Rectal smooth muscle tissue (tissue), 1 donor: ENCODE measurements around the gene NCOA1.

ENCODE experiments used
- H3K27ac ChIP-seq: one replicate; pipeline ENCODE4 v1.7.0; 2013; ENCODE audit warnings: low read depth, low read length, inconsistent platforms
- H3K27me3 ChIP-seq: one replicate; pipeline ENCODE4 v1.7.0; 2013; ENCODE audit warnings: low read length; ENCODE audit not compliant: control insufficient read depth, insufficient read depth
- H3K36me3 ChIP-seq: one replicate; pipeline ENCODE4 v1.7.0; 2013; ENCODE audit warnings: low read length; ENCODE audit not compliant: control insufficient read depth, insufficient read depth
- H3K4me1 ChIP-seq: one replicate; pipeline ENCODE4 v1.7.0; 2013; ENCODE audit warnings: low read length; ENCODE audit not compliant: control insufficient read depth, insufficient read depth
- H3K4me3 ChIP-seq: one replicate; pipeline ENCODE4 v1.7.0; 2013; ENCODE audit warnings: low read length
- H3K9ac ChIP-seq: one replicate; pipeline ENCODE4 v1.7.0; 2013; ENCODE audit warnings: low read length

The NCOA1 gene

DNA sequence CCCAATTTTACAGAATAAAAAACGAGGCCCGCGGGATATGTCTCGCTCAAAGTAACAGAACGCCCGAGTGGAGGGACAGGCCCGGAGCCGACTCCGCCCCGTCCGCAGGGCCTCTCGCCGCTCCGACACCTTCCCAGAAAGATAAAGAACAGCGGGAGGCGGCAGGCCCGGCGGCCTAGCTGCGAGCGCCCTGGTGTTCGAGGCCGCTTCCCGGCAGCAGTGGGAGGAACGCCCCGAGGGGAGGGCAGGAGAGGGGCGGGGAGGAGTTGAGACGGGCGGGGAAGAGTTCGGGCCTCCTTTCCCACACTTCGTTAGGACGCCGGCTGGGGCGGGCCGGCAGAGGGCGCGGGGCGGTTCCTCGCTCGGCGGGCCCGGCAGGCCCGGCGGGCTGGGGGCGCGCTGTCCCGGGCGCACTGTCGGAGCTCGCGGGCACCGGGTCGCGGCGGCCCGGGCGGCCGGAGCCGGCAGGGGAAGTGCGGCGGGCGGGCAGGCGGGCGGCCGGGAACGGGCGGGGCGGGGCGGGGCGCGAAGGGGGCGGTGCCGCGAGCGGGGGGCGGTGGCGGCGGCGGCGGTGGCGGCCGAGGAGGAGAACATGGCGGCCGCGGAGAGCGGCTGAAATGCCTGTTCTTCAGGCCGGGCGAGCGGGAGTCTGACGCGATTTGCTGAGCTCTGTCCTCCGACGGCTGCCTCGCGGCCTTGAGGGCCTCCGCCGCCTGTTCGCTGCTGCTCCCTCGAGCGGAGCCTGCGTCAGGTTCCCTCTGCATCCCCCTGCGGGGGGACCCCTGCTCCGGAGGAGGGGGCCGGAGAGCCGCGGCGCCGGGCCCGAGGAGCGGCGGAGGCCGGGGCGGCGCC lies at the start of gene NCOA1:
NCOA1 (plus strand) TSS at position 565 of the 852 bp plus-strand sequence. CDS start 167,424 bp downstream, outside the sequence.
- H3K4me3 ChIP-seq: peak within 1 kb of the TSS; percentile 93
- no peaks in the 10 kb centered on the region for H3K36me3 ChIP-seq
- peaks cover 5% of the 10 kb centered on the region for H3K4me1 ChIP-seq
- no peaks in the 10 kb centered on the region for H3K27me3 ChIP-seq
- peak within 1 kb of the TSS; percentile 94 for H3K27ac ChIP-seq
- peak within 1 kb of the TSS; percentile 91 for H3K9ac ChIP-seq

DNA sequence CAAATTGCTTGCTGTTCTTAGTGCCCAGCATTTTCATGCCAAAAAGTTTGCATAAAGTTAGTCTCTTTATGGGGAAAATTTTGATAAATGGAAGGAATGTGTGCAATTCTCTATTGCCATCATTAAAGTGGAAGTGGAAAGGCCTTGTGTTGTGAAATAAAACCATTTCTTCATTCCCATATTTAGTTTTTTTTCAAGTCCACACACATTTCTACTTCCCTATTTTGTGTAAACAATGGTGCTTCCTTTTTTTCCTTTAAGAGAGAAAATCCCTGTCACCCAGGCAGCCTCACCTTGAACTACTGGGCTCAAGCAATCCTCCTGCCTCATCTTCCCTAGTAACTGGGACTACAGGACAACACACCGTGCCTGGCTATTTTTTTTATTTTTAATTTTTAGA lies 42.3 kb upstream of the NCOA1 start:
- no peak overlapping the region for H3K27ac ChIP-seq
- H3K4me3 ChIP-seq: no peak overlapping the region
- peaks cover 2% of the 10 kb centered on the region for H3K4me1 ChIP-seq
- H3K27me3 ChIP-seq: no peaks in the 10 kb centered on the region
- H3K36me3 ChIP-seq: no peaks in the 10 kb centered on the region
- no peak overlapping the region for H3K9ac ChIP-seq

DNA sequence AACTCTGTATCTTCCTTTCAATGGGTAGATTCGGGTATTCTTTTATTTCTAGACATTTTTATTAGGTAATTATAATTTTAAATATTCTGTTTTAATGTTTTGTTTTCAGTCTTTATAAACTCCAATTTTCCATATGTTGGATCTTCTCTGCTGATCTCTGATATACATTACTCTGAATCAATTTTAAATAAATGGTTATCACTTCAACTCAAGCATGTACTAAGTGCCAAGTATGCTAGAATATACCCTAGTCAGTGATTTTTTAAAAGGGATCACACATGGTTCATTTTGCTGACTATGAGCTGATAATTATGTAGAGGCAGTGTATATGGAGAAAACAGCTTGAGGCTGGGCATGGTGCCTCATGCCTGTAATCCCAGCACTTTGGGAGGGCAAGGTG lies 41.7 kb upstream of the NCOA1 start:
- H3K27ac ChIP-seq: no peak overlapping the region
- H3K36me3 ChIP-seq: no peaks in the 10 kb centered on the region
- H3K9ac ChIP-seq: no peak overlapping the region
- H3K4me3 ChIP-seq: no peak overlapping the region
- no peaks in the 10 kb centered on the region for H3K27me3 ChIP-seq
- peaks cover 3% of the 10 kb centered on the region for H3K4me1 ChIP-seq

DNA sequence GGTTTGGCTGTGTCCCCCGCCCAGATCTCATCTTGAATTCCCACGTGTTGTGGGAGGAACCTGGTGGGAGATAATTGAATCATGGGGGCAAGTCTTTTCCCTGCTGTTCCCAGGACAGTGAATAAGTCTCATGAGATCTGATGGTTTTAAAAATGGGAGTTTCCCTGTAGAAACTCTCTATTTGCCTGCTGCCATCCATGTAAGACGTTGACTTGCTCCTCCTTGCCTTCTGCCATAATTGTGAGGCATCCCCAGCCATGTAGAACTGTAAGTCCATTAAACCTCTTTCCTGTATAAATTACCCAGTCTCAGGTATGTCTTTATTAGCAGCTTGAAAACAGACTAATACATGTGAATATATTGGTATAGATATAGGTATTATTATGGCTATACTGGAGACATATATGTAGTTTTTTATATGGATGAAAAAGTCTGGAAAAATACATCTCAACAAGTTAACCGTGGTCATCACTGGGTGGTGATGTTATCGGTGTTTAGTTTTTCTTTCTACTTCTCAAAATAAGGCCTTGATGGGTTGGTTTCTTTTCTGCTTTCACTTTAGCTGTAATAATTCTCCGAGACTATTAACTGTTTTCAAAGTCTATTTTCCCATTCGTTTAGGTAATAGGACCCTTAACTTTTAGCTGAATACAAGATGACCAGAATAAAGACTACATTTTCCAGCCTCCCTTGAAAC lies 39.1 kb upstream of the NCOA1 start:
- H3K4me1 ChIP-seq: peaks cover 3% of the 10 kb centered on the region
- H3K9ac ChIP-seq: no peak overlapping the region
- no peaks in the 10 kb centered on the region for H3K36me3 ChIP-seq
- H3K4me3 ChIP-seq: no peak overlapping the region
- no peak overlapping the region for H3K27ac ChIP-seq
- no peaks in the 10 kb centered on the region for H3K27me3 ChIP-seq

DNA sequence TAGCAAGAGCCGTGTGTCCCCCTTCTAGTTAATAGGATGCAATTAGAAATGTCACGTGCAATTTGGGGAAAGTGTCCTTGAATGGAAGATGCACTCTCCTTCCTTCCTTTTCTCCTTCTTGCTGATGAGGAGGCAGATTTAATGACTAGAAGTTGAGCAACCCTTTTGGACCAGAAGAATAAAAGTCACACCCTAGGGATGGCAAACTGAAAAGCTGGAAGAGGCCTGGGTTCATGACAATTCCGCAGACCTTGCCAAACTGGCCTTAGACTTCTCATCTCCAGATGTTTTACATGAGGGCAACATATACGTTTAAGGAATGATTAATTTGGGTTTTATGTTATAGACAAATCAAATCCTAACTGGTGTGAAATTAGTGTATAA lies 38.6 kb upstream of the NCOA1 start:
- Histone ChIP-seq H3K4me1 (peaks cover 3% of the 10 kb centered on the region), H3K9ac (no peak overlapping the region), H3K4me3 (no peak overlapping the region), H3K36me3 (no peaks in the 10 kb centered on the region), H3K27ac (no peak overlapping the region), H3K27me3 (no peaks in the 10 kb centered on the region)

DNA sequence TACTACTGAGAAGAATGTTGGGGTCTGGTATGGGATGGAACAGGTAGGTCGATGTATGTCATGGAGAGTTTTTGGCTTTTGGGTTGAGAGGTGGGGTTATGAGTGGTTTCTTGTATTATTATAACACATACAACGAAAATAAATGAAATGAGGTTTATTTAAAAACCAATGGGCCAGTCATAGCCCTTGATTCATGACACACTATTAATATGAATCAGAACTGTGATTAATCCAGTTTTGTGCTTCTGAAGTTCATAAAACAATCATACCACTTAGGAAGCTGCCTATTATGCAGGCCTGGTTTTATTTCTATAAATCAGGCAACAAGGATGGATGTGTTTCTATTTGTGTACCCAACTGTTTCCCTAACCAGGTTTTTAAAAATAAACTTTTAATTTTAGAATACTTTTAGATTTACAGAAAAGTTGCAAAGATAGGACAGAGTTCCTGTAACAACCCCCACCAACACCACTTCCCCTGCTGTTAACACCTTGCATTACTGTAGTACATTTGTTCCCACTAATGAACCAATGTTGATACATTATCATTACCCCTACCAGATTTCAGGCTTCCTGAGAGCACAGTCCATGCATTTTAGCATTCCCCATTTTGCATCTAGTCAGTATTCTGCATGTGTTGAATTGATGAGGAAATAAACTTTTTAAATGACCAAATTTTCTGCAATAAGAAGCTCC lies 37.5 kb upstream of the NCOA1 start:
- Histone ChIP-seq H3K9ac (no peak overlapping the region), H3K4me1 (peaks cover 3% of the 10 kb centered on the region), H3K36me3 (no peaks in the 10 kb centered on the region), H3K4me3 (no peak overlapping the region), H3K27ac (no peak overlapping the region), H3K27me3 (no peaks in the 10 kb centered on the region)

DNA sequence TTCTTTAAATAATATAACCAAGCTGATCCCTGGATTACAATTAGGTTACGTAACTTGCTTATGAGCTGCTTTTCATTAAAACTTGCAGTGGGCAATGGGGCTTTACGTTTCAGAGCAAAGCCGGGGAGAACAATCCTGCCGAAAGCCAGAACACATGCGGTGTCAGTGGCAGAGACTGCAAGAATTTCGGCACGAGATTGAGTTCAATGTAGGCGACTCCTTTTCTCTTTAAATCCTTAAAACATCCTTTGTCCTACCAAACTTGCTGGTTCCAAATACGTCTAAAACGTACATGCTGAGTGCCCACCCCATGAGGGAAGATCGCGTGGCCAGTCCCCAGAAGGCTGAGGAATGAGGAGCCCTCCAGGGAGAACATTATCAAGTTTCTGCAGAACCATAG lies 36.8 kb upstream of the NCOA1 start:
- Histone ChIP-seq H3K4me1 (peaks cover 3% of the 10 kb centered on the region), H3K4me3 (peak overlapping the region; percentile 42), H3K9ac (no peak overlapping the region), H3K27me3 (no peaks in the 10 kb centered on the region), H3K36me3 (no peaks in the 10 kb centered on the region), H3K27ac (peak overlapping the region; percentile 53)

DNA sequence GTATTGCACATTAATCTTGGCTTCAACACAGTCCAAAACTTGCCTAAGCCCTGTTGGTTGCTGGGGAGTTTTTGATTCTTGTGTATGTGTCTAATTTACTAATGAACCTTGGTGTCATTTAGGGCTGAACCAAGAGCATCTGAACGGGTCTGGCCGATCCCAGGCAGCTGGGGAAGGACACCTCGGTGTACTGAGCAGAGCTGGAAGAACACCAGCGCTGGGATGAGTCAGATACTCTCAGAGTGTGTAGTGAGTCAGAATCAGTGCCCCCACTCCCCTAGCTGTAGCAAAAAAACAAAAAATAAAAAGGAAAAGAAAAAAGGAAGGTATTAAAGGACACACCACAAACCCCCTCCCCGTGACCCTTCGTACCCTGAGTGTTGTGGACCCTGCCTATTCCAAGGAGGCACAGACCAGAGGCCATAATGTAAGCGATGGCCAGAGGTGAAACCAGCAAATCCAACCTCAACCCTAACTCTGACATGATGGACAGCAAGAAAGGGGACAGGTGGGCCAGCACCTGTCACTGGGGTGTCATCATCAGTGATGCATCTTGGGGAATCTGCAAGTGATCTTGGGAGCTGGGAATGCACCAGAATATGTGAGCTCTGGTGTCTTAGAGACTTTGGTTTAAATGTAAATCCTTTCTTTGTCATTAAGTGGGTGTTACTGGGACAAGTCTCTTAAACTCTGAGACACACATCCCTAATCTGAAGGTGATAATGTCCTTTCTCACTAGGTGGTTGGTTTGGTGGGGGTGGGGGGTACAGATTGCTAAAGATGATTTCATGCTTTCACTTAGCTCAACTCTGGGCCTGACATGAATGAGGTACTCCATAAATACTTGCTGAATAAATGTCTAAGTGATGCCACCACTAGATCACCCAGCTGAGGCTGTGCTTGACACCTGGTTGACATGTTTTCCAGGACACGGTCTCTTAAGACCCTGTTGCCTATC lies 34.2 kb upstream of the NCOA1 start:
- no peaks in the 10 kb centered on the region for H3K27me3 ChIP-seq
- H3K36me3 ChIP-seq: no peaks in the 10 kb centered on the region
- peaks cover 3% of the 10 kb centered on the region for H3K4me1 ChIP-seq
- H3K9ac ChIP-seq: no peak overlapping the region
- H3K27ac ChIP-seq: peak overlapping the region; percentile 19
- H3K4me3 ChIP-seq: no peak overlapping the region

DNA sequence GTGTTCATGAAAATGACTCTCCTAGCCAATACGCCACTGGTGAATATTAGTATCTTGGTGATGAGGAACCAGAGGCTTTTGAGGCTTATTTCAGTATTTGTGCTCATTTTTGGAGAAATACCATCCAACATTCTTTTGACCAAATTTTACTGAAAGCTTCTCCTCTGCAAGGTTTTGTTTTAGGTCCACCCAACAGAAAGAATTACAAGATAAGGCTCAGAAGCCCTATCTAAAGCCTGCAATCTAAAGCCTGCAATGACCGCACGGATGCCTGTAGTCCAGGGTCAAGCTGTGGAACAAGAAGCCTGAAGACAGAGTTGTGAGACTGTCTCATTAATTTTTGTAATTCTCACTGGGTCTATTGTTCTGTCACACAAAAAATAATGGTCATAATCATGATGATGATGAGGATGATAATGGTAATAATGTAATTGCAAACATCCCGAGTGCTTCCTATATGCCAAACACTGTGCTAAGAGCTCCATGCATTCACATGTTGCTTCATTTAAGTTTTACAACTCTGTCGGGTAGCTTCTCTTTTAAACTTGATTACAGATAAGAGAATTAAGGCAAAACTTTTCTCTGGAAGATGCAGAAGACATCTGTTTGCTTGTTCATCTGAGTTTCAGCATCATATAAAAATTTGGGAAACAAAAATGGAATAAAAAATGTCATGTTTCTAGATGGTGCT lies 33.2 kb upstream of the NCOA1 start:
- H3K9ac ChIP-seq: no peak overlapping the region
- H3K36me3 ChIP-seq: no peaks in the 10 kb centered on the region
- no peaks in the 10 kb centered on the region for H3K27me3 ChIP-seq
- H3K4me3 ChIP-seq: no peak overlapping the region
- peaks cover 3% of the 10 kb centered on the region for H3K4me1 ChIP-seq
- H3K27ac ChIP-seq: no peak overlapping the region

DNA sequence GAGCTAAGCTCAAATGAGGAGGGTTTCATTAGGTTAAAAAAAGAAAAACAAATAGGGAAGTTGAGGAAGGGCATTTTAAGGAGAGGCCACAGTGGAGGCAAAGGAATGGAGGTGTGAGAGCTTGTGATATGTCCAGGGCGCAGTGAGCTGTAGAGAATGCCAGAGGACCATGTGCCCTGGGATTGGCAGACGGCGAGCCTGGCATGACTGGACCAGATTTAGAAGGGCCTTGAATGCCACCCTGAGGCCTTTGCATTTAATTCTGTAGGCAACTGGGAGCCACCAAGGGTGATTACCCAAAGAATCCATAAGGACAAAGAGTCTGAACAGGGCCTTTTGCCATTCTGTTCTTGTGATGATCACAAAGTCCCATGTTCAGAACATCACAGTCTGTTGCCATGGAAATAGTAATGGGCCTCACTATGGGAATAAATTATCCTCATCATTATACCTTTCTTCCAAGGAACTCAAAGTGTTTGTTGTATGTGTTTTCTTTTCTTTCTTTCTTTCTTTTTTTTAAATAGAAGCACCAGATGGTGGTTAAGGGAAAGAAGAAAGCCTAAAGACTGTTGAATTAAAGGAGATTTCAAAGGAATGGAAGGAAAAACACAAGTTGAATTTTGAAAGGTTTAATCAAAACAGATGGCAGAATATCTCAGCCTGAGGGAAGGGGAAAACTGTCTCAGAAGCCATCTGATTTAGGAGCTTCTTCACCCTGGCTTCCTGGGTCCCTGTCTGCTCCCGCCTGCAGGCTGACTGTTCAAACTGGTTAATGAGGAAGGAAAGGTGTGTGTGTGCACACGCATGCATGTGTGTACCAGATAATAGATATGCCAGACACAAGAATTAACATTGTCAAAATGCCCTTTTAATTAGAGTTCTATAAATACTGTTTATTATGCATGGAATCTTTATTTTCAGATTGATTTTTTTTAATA lies 31.6 kb upstream of the NCOA1 start:
- Histone ChIP-seq H3K9ac (no peak overlapping the region), H3K27me3 (no peaks in the 10 kb centered on the region), H3K36me3 (no peaks in the 10 kb centered on the region), H3K4me1 (no peaks in the 10 kb centered on the region), H3K27ac (no peak overlapping the region), H3K4me3 (no peak overlapping the region)
